Measurements from ENCODE around the gene ZBTB16.

ZBTB16 gene

GRCh38 chr11:114219559-114220349 lies 160.2 kb downstream of the ZBTB16 start:
- no peak for DNase-seq

DNA sequence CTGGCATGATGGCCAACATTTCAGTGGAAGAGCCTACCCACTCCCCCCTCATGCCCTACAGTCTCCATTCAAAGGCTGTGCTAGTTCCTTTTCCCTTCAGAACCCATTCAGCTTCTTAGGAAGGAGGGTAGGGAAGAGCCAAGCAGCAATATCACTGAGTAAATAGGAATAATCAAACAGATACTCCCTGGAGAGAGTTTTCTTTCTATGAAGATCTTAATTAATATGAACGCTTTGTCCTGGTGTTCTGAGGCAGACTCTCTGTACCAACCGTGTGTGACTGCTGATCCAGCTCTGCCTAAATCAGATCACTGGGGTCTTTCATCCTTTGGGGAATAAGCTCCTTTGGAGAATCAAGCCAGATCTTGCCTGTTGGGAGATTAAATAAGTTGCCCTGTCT lies 161.5 kb downstream of the ZBTB16 start:
- no peak for DNase-seq

- DNase-seq = no peak
Measured at GRCh38 chr11:114225661-114226060, 166.2 kb downstream of the ZBTB16 start.

DNA sequence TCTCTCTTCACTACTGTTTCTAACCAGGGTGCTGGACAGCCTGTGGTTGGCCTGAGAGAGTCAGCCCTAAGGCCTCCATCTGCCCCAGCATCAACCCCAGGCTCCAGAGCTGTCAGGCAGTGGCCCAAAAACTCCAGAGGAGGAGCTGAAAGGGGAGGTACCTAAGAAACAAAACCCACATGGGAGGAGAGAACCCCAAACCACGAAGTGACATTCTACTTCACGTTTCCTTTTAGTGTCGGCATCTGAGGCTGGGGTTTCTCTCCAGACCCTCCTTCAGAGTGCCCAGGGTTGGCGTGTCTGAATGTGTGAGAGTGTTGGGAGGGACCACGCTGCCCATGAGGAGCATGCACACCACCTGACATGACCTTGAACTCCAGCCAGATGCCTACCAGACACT lies 166.8 kb downstream of the ZBTB16 start:
- DNase-seq = no peak

DNA sequence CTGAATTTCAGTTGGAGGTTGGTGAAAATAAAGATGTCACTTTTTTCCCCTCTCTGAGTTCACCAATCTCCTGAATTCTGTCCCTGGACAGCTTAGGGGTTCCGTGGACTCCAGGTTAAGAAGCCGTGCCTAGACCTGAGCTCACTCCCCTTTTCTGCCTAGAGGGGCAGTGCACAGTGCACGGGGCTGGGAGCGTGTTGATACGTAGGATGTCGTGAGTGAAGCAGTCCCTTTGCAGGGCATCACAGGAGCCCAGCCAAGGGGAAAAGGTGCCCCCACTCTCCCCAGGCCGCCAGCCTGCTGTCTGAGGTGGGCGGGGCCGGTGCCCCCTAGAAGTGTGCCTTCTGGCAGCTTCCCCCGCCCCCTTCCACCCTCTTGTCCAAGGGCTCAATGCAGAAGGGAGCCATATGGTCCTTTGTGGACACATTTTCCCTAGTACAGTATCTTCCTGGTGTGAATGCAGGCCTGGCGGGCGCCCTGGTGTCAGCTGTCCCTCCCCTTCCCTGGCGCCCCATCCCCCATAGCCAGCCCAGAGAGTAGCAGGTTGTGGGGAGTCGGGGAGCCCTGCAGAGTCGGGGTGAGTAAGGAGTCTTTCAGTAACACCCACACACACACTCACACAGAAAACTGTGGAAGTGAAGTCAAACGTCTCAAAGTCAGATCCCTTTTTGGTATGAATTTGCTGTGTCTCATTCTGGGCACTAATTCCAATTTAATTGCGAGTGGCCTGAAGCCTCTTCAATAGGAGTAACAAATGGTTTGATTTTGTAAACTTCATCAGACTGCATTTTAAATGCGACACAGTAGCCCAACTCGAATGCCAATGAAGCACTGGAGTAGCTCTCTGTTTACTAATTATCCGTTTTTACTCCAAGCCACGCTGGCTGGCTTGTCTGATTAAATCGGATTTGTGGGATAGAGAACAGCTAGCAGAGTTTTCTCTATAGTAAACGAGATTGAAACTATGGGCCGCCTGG lies 169.2 kb downstream of the ZBTB16 start:
- DNase-seq = no peak

- DNase-seq = no peak
Measured at GRCh38 chr11:114230031-114230704, 170.7 kb downstream of the ZBTB16 start.

- no peak for DNase-seq
Measured at GRCh38 chr11:114232400-114233059, 173.0 kb downstream of the ZBTB16 start.

DNA sequence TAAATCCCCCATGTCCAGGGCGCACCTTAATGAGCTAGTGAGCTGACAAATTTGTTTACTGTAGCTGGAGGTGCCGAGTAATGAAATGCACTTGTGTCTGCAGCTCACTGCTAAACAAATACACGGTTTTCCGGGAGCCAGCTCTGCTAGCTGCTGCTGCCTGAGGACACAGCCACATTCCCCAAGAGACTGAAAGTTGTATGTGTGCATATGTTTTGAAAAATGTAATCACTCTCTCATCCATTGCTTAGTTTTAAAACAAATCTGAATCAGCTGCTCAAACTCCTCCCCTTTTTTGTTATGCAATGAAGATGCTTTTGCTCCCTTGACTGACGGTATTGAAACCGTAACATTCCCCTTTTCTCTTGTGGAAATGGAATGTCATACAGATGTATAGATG lies 174.2 kb downstream of the ZBTB16 start:
- no peak for DNase-seq

DNA sequence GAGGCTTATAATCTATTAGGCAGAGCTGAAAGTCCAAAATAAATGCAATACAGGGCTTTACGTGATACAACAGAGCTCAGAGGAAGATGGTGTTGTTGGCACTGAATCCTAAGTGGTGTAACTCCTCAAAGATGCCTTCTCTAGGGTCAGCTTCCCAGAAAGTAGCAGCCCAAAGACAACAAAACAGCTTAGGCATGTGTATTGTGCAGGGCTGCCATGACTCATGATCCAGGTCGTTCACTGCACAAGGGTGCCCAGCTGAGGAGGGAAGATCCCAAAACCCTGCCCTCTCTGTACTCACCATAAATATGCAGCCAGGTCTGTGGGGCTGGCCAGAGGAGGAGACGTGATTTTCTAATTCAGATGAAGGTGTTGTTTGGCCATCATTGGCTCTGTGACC lies 177.3 kb downstream of the ZBTB16 start:
- no peak for DNase-seq

GRCh38 chr11:114237321-114238280 lies 178.1 kb downstream of the ZBTB16 start:
- DNase-seq = no peak

DNA sequence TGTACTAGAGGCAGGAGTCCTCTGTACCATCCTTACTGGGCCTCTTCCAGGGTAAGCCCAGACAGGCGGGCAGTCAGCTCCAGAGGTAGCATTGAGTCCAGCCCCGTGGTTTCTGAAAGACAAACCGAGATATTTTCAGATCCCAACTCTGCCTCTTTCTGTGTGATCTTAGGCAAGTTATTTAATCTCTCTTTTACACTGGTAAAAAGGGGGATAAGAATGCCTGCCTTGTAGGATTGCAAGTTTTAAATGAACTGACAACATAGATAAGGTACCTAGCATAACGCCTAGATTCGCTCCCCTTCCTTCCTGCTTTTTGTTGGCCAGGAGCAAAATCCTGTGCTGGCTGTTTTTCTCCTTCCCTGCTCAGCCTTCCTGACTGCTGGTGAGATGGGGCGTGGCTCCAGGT lies 180.2 kb downstream of the ZBTB16 start:
- DNase-seq = no peak

DNA sequence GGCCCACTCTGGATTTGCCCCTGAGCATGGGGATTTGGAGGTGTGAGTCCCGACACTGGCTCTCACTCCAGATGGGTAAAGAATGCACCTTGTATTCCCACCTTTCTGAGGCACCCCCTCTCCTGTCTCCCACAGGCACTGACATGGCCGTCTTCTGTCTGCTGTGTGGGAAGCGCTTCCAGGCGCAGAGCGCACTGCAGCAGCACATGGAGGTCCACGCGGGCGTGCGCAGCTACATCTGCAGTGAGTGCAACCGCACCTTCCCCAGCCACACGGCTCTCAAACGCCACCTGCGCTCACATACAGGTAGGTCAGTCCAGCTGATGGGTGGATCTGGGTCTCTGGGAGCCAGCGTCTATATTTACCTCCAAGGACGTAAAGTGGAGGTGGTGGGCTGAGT lies 182.5 kb downstream of the ZBTB16 start:
- no peak for DNase-seq

DNA sequence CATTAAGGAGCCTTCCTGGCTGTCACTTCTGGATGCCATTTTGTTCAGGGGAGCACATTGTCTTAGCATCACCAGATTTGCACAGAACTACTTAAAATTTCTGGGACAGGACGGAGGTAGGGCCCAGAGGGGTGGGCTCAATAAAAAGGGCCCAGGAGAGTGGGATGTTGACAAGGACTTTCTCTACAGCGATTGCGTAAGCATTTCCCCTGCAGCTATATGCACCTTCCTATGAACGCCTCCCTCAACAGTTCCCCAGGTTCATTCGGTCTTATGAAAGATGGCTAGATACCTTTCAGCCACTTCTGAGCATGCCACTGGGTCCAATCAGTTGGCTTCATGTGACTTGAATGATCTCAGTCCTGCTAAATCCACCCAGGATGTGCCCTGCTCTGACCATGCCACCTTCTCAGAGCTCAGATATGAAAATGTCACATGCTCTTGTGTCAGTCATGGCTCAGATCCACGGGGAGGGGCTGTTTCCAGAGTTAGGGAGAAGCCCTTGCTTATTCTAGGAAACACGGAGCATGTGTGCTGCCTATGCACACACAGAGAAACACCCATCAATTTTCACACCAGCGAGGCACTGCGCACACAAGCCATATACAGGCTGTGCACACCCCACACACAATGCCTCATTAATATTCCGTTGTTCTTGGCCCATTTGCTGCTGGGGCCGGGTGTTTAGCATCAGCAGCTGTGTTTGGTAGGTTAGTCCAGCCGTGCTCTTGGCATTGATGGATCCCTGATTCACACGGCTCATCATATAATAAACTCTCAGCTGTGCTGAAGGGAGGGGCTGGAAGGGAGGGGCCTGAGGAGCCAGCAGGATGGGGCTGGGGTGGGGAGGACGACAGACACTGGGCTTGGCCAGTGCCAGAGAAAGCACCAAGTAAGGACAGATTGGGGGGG lies 184.2 kb downstream of the ZBTB16 start:
- DNase-seq = no peak

DNA sequence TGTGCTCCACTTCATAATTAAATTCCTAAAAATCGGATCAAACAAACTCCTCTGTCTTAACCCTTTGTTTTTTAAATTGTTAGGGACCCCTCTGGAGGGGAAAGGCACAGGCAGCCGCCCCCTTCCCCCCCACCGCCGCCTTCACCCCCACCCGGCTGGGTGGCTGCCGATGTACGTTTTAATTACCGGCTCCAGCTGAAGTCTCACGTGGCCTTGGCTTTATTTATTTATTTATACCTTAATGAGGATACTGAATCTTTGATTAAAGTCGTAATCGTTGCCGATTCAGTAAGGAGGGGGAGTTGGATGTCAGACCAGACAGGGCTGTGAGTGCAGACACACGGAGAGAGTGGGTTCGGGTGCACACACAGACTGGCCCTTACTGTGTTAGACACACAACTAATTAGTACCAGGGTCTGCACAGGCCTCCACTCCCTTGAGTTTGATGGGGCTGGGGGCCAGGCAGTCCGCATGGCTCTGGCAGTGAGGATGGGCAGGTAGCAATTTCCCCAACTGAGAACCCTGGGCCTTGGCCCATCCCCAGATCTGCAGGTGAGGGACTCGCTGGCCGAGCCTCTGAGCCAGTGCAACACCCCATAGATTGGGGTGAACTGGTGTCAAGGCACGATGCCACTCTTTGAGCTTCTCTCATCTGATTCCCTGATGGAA lies 185.3 kb downstream of the ZBTB16 start:
- DNase-seq = no peak

DNA sequence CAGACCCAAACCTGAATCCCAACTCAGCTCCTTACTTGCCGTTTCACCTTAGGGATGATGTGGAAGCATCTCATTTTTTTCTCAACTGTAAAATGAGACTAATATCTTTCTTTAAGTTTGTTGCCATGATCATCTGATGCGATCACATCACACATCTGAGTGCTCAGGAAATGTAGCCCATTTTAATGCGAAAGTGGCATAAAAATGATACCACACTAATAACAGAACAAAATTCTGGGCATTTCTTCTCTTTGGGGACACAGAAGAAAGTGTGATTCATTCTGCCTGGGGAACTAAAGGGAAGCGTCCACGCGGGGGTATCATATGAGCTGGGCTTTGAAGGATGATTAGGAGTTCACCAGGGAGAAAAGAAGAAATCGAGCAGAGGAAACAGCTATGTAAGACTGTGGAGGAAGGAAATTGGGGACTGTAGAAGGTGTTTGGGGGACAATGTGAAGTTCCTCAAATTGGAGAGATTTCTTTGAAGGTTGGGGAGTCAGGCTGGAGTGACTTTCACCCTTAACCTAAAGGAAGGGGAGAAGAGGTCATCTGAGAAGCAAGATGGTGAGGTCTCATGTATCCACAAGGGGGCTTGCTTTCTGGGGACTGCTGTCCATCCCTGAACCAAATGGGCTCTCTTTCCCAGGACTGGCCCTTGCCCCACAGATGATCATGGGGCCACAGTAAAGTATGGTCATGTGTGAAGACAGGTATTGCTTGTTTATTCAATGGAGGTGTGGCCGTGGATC lies 187.0 kb downstream of the ZBTB16 start:
- no peak for DNase-seq

GRCh38 chr11:114247070-114247789 lies 187.7 kb downstream of the ZBTB16 start:
- no peak for DNase-seq

- no peak for DNase-seq
Measured at GRCh38 chr11:114250180-114250579, 190.7 kb downstream of the ZBTB16 start.

Measured in kidney glomerular epithelial cell (primary cell).